ENCODE data around the gene KCNA5. TPM values are rescaled to one million over a fixed set of nuclear protein-coding genes. Genes with fewer than 3 reads are reported as not detected.

KCNA5 gene
- total RNA-seq, 1 donor = not detected

- no peaks in the 10 kb centered on the region for H3K36me3 ChIP-seq (ENCODE audit: insufficient read depth, low read length)
- no peaks in the 10 kb centered on the region for H3K4me1 ChIP-seq (ENCODE audit: insufficient read depth, low read length)
- no peak for DNase-seq (ENCODE audit: insufficient read length, low spot score, missing footprints)
- no peak for TF ChIP-seq CTCF (IDR thresholded peaks at IDR 0.05; ENCODE audit: extremely low read depth, low read depth, low read length)
- no peak overlapping the region for H2AFZ ChIP-seq (ENCODE audit: low read length)
- H3K79me2 ChIP-seq (ENCODE audit: insufficient read depth, low read length) = no peaks in the 10 kb centered on the region
- no peak overlapping the region for H3K27ac ChIP-seq (ENCODE audit: low read depth, low read length)
- H3K4me2 ChIP-seq (ENCODE audit: insufficient read depth, low read length) = no peak overlapping the region
- H3K4me3 ChIP-seq (ENCODE audit: insufficient read depth, low read length) = no peak overlapping the region
- no peaks in the 10 kb centered on the region for H4K20me1 ChIP-seq (ENCODE audit: insufficient read depth, low read length)
- H3K27me3 ChIP-seq (ENCODE audit: insufficient read depth, low read length) = no peaks in the 10 kb centered on the region
- H3K9me3 ChIP-seq (ENCODE audit: low read depth, low read length) = no peaks in the 10 kb centered on the region
Measured at GRCh38 chr12:5036031-5036430, 7.6 kb upstream of the KCNA5 start.

DNA sequence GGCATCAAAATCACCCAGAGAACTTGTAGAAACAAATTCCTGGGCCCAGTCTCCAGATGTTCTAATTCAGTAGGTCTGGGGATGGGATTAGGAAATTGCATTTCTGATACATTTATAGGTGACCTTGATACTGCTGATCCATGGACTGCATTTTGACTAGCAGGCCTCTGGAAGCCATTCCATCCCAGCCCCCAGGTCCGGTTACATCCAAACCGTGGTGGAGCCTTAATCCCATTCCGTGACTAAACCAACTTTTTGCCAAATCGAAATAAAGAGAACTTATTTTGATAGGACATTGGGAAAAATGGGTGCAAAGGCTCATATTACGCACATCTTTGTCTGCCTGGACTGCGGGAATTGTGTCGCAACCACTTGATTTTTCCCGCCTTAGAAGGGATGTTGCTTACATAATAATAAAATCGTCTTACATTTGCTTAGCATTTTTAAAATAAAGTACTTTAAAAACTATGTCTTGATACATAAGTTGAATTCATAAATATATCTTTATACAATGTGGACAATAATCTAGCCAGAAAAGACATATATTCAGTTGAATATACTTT is 5.8 kb upstream of the KCNA5 start:
- no peaks in the 10 kb centered on the region for H3K9me3 ChIP-seq (ENCODE audit: low read depth, low read length)
- no peaks in the 10 kb centered on the region for H3K36me3 ChIP-seq (ENCODE audit: insufficient read depth, low read length)
- H3K4me3 ChIP-seq (ENCODE audit: insufficient read depth, low read length) = no peak overlapping the region
- no peaks in the 10 kb centered on the region for H3K4me1 ChIP-seq (ENCODE audit: insufficient read depth, low read length)
- no peak overlapping the region for H2AFZ ChIP-seq (ENCODE audit: low read length)
- no peaks in the 10 kb centered on the region for H3K79me2 ChIP-seq (ENCODE audit: insufficient read depth, low read length)
- no peaks in the 10 kb centered on the region for H3K27me3 ChIP-seq (ENCODE audit: insufficient read depth, low read length)
- H3K27ac ChIP-seq (ENCODE audit: low read depth, low read length) = no peak overlapping the region
- TF ChIP-seq CTCF (IDR thresholded peaks at IDR 0.05; ENCODE audit: extremely low read depth, low read depth, low read length) = no peak
- no peak for DNase-seq (ENCODE audit: insufficient read length, low spot score, missing footprints)
- no peak overlapping the region for H3K4me2 ChIP-seq (ENCODE audit: insufficient read depth, low read length)
- no peaks in the 10 kb centered on the region for H4K20me1 ChIP-seq (ENCODE audit: insufficient read depth, low read length)

DNA sequence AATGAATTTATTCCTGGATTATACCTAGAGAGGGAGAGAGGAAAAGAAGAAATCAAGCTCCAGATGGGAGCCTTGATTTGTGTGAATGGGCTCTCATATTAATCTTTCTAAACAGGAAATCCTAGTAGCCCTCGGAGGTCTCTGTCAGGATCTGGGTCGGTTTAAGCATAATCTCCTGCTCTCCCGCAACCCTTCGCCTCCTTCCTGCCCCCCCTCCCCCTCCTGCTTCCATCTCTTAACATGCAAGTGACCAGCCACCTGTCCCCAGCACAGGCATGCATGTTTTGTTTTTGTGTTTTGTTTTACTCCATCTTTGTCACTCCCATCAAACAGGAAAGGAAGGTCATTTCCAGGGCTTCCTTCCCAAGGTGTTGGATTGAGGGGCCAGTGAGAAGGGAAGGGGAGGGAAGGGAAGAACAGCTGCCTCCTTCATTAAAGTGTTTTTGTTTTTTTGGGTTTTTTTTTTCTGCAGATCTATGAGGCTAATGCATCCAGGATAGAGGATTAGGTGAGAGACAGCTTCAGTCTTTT is 4.8 kb upstream of the KCNA5 start:
- H3K79me2 ChIP-seq (ENCODE audit: insufficient read depth, low read length) = no peaks in the 10 kb centered on the region
- DNase-seq (ENCODE audit: insufficient read length, low spot score, missing footprints) = no peak
- no peaks in the 10 kb centered on the region for H3K36me3 ChIP-seq (ENCODE audit: insufficient read depth, low read length)
- no peaks in the 10 kb centered on the region for H3K4me1 ChIP-seq (ENCODE audit: insufficient read depth, low read length)
- H2AFZ ChIP-seq (ENCODE audit: low read length) = no peak overlapping the region
- H3K9me3 ChIP-seq (ENCODE audit: low read depth, low read length) = no peaks in the 10 kb centered on the region
- no peak overlapping the region for H3K4me2 ChIP-seq (ENCODE audit: insufficient read depth, low read length)
- H4K20me1 ChIP-seq (ENCODE audit: insufficient read depth, low read length) = no peaks in the 10 kb centered on the region
- no peaks in the 10 kb centered on the region for H3K27me3 ChIP-seq (ENCODE audit: insufficient read depth, low read length)
- H3K27ac ChIP-seq (ENCODE audit: low read depth, low read length) = no peak overlapping the region
- H3K4me3 ChIP-seq (ENCODE audit: insufficient read depth, low read length) = no peak overlapping the region
- no peak for TF ChIP-seq CTCF (IDR thresholded peaks at IDR 0.05; ENCODE audit: extremely low read depth, low read depth, low read length)

GRCh38 chr12:5039815-5040214 is 3.9 kb upstream of the KCNA5 start:
- H3K4me1 ChIP-seq (ENCODE audit: insufficient read depth, low read length) = no peaks in the 10 kb centered on the region
- no peaks in the 10 kb centered on the region for H4K20me1 ChIP-seq (ENCODE audit: insufficient read depth, low read length)
- no peak for DNase-seq (ENCODE audit: insufficient read length, low spot score, missing footprints)
- no peaks in the 10 kb centered on the region for H3K27me3 ChIP-seq (ENCODE audit: insufficient read depth, low read length)
- no peaks in the 10 kb centered on the region for H3K9me3 ChIP-seq (ENCODE audit: low read depth, low read length)
- H2AFZ ChIP-seq (ENCODE audit: low read length) = no peak overlapping the region
- H3K36me3 ChIP-seq (ENCODE audit: insufficient read depth, low read length) = no peaks in the 10 kb centered on the region
- H3K4me3 ChIP-seq (ENCODE audit: insufficient read depth, low read length) = no peak overlapping the region
- H3K79me2 ChIP-seq (ENCODE audit: insufficient read depth, low read length) = no peaks in the 10 kb centered on the region
- H3K4me2 ChIP-seq (ENCODE audit: insufficient read depth, low read length) = no peak overlapping the region
- no peak overlapping the region for H3K27ac ChIP-seq (ENCODE audit: low read depth, low read length)
- no peak for TF ChIP-seq CTCF (IDR thresholded peaks at IDR 0.05; ENCODE audit: extremely low read depth, low read depth, low read length)
